ENCODE results near the gene DSCAML1.
A peak's percentile ranks its signal among the peaks of the same experiment; 100 is the strongest.

Gene DSCAML1

GRCh38 chr11:117826190-117826570, 29.2 kb upstream of the DSCAML1 start:
- no peak for DNase-seq (ENCODE audit: low read depth)
- no peak overlapping the region for H3K4me3 ChIP-seq (ENCODE audit: low read depth, low read length)
- TF ChIP-seq CTCF (conservative IDR thresholded peaks at IDR 0.05; ENCODE audit: low read depth, low read length) = no peak

GRCh38 chr11:117825538-117826189, 28.6 kb upstream of the DSCAML1 start:
- DNase-seq (ENCODE audit: low read depth) = no peak
- no peak for TF ChIP-seq CTCF (conservative IDR thresholded peaks at IDR 0.05; ENCODE audit: low read depth, low read length)
- no peak overlapping the region for H3K4me3 ChIP-seq (ENCODE audit: low read depth, low read length)

GRCh38 chr11:117824571-117825537, 27.8 kb upstream of the DSCAML1 start, which contains the start of gene FXYD2:
Gene FXYD2 (minus strand): TSS chr11:117824744. CDS start chr11:117824678, 66 bp downstream.
- DNase-seq (ENCODE audit: low read depth) = no peak
- no peak within 1 kb of the TSS for H3K4me3 ChIP-seq (ENCODE audit: low read depth, low read length)
- TF ChIP-seq CTCF (conservative IDR thresholded peaks at IDR 0.05; ENCODE audit: low read depth, low read length) = no peak

- no peak for TF ChIP-seq CTCF (conservative IDR thresholded peaks at IDR 0.05; ENCODE audit: low read depth, low read length)
- no peak overlapping the region for H3K4me3 ChIP-seq (ENCODE audit: low read depth, low read length)
- peak; percentile 28 for DNase-seq (ENCODE audit: low read depth)
Observed at GRCh38 chr11:117823946-117824420, 27.0 kb upstream of the DSCAML1 start.

- TF ChIP-seq CTCF (conservative IDR thresholded peaks at IDR 0.05; ENCODE audit: low read depth, low read length) = peak; percentile 37
- no peak for DNase-seq (ENCODE audit: low read depth)
- no peak overlapping the region for H3K4me3 ChIP-seq (ENCODE audit: low read depth, low read length)
Observed at GRCh38 chr11:117823294-117823945, 26.4 kb upstream of the DSCAML1 start.

- TF ChIP-seq CTCF (conservative IDR thresholded peaks at IDR 0.05; ENCODE audit: low read depth, low read length) = peak; percentile 83
- DNase-seq (ENCODE audit: low read depth) = peak; percentile 46
- no peak overlapping the region for H3K4me3 ChIP-seq (ENCODE audit: low read depth, low read length)
Observed at GRCh38 chr11:117822074-117823033, 25.3 kb upstream of the DSCAML1 start.

All from choroid plexus epithelial cell (primary cell).